ENCODE measurements around the gene SMIM20. TPM values are rescaled to one million over a fixed set of nuclear protein-coding genes. Genes with fewer than 3 reads are reported as not detected.

The SMIM20 gene
- total RNA-seq, 1 donor from 2014 or later = 17.0 TPM

DNA sequence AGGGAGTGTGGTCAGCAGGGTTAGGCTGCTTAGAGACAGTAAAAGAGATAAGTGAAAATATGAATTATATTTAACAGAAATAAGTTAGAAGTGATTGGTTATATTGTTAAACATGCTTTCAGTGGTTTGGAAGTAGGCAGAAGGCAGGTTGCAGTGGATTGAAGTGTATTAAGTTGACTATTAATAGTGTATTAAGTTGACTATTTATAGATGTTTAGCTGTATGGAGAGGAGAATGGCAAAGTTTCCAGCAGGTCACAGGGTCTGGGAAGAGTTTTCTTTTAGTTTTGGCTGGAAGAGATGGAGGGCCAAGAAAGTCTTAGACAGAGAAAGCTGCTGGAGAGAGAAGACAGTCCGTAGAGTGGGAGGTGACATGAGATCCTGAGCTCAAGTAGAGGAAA, 7.9 kb downstream of the SMIM20 start:
- intact Hi-C loops (cut with micrococcal nuclease) = no loop called here
- Mint-ChIP-seq H3K27ac (no peak overlapping the region), H3K4me3 (ENCODE audit: low read depth) (no peak overlapping the region), H3K36me3 (ENCODE audit: low read depth) (peaks cover 8% of the 10 kb centered on the region), H3K9me3 (no peaks in the 10 kb centered on the region), H3K4me1 (ENCODE audit: low read depth) (peaks cover 12% of the 10 kb centered on the region), H3K27me3 (ENCODE audit: low read depth) (no peaks in the 10 kb centered on the region)
- DNase-seq (ENCODE audit: low spot score) = no peak

DNA sequence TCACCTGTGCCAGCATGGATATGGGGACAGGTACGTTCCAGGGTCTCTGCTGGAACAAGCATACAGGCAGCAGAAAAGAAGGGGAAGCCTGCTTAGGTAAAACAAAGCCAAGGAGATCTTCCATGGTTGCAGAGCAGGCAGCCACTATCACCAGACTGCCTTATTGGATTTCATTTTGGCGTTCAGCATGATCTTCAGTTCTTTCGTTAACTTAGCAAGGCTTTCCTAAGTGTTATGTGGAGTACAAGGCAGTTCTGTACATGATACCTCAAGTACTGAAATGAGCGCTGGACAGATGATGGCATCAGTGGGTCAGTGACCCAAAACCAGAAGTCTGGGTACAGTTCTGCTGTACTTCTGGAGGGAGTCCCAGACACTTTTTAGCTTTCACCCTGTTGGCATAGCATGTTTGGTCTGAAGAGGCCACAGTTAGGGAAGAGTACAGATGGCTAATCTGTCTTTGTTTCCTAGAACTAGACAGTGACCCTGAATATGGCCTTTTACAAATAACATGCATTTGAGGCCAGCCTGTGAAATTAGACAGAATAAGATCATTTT, 8.9 kb downstream of the SMIM20 start:
- no peak overlapping the region for H3K4me3 Mint-ChIP-seq (ENCODE audit: low read depth)
- no peaks in the 10 kb centered on the region for H3K9me3 Mint-ChIP-seq
- H3K27ac Mint-ChIP-seq = no peak overlapping the region
- peaks cover 11% of the 10 kb centered on the region for H3K4me1 Mint-ChIP-seq (ENCODE audit: low read depth)
- peaks cover 8% of the 10 kb centered on the region for H3K36me3 Mint-ChIP-seq (ENCODE audit: low read depth)
- no peak for DNase-seq (ENCODE audit: low spot score)
- intact Hi-C loops (cut with micrococcal nuclease) = no loop called here
- H3K27me3 Mint-ChIP-seq (ENCODE audit: low read depth) = no peaks in the 10 kb centered on the region

DNA sequence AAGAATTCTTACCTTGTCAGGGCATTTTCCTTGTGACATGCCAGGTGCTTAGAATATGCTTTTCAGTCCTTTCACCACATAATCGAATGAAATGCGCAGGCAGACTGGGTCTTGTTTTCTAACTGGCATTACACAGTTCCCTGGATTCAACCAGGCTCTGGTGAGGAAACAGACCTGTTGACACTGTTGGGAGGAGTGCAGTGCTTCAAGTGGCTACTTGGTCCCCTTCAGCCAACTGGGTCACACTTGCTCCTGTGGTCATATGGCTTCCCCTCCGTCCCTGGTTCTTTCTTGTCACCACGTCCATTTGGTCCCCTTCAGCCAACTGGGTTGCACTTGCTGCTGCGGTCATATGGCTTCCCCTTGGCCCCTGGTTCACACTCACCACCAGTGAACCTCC, 9.7 kb downstream of the SMIM20 start:
- Mint-ChIP-seq H3K27ac (no peak overlapping the region), H3K4me1 (ENCODE audit: low read depth) (peaks cover 11% of the 10 kb centered on the region)

DNA sequence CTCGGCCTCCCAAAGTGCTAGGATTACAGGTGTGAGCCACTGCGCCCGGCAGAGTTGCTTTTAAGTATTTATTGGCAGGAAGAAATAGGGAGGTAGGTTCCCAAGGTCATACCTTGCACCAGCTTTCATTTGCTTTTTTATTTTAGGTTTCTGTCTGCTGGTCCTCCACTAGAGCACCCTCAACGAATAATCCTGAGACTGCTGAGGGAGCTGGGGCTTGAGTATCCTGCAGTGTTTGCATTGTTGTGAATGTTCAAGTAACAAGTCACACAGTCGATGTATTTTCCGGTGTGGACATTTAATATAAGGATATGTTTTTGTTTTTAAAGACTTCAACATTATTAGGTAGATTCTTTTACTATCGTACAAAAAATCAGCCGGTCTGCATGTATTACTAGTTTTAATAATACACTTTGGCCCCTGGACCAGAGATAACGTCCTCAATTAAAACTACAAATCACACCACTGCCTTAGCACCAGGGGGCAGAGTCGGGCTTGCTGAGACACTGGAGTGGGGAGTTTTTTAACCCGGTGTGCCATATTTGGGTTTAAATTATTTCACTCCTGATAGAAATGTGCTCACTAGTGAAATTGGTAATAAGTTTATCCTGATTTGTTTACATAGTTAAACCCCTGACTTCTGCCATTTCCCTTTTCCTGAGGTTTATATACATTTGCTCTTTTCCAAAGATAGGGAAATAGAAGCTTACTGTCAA, 11.6 kb downstream of the SMIM20 start:
- intact Hi-C loops (cut with micrococcal nuclease) = loop anchor here (5.0 kb wide), 1 partner anchor 62 kb away; no protein-coding TSS in a partner anchor
- H3K27me3 Mint-ChIP-seq (ENCODE audit: low read depth) = no peaks in the 10 kb centered on the region
- H3K4me3 Mint-ChIP-seq (ENCODE audit: low read depth) = no peak overlapping the region
- H3K36me3 Mint-ChIP-seq (ENCODE audit: low read depth) = peaks cover 12% of the 10 kb centered on the region
- peaks cover 14% of the 10 kb centered on the region for H3K4me1 Mint-ChIP-seq (ENCODE audit: low read depth)
- no peak for DNase-seq (ENCODE audit: low spot score)
- no peak overlapping the region for H3K27ac Mint-ChIP-seq
- no peaks in the 10 kb centered on the region for H3K9me3 Mint-ChIP-seq

More for the DNA sequence above, 9.7 kb downstream of the SMIM20 start:
- Mint-ChIP-seq H3K9me3 (no peaks in the 10 kb centered on the region), H3K27me3 (ENCODE audit: low read depth) (no peaks in the 10 kb centered on the region), H3K36me3 (ENCODE audit: low read depth) (peaks cover 8% of the 10 kb centered on the region), H3K4me3 (ENCODE audit: low read depth) (no peak overlapping the region)
- intact Hi-C loops (cut with micrococcal nuclease) = no loop called here
- no peak for DNase-seq (ENCODE audit: low spot score)

DNA sequence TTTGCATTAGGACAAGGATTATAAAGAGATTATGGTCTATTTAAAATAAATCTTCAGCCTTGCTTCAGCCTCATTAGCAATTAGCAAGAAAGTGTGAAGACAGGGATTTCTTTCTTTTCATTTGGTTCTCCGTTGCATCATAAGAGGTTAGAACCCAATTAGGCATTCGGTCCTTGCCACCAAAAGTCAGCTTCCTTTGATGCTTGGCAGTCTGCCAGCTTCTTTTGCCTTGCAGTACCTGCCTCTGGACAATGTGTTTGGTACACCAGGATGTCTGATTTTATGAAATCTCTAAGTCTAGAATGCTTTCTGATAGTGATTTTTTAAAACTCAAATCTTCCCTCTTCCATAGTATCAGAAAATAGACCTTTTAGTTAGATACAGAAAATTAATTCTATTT, 12.4 kb downstream of the SMIM20 start:
- DNase-seq (ENCODE audit: low spot score) = no peak
- intact Hi-C loops (cut with micrococcal nuclease) = loop anchor here (5.0 kb wide), 1 partner anchor 61 kb away; no protein-coding TSS in a partner anchor
- Mint-ChIP-seq H3K27ac (no peak overlapping the region), H3K36me3 (ENCODE audit: low read depth) (peaks cover 6% of the 10 kb centered on the region), H3K4me1 (ENCODE audit: low read depth) (peaks cover 13% of the 10 kb centered on the region), H3K4me3 (ENCODE audit: low read depth) (no peak overlapping the region), H3K9me3 (no peaks in the 10 kb centered on the region), H3K27me3 (ENCODE audit: low read depth) (no peaks in the 10 kb centered on the region)

DNA sequence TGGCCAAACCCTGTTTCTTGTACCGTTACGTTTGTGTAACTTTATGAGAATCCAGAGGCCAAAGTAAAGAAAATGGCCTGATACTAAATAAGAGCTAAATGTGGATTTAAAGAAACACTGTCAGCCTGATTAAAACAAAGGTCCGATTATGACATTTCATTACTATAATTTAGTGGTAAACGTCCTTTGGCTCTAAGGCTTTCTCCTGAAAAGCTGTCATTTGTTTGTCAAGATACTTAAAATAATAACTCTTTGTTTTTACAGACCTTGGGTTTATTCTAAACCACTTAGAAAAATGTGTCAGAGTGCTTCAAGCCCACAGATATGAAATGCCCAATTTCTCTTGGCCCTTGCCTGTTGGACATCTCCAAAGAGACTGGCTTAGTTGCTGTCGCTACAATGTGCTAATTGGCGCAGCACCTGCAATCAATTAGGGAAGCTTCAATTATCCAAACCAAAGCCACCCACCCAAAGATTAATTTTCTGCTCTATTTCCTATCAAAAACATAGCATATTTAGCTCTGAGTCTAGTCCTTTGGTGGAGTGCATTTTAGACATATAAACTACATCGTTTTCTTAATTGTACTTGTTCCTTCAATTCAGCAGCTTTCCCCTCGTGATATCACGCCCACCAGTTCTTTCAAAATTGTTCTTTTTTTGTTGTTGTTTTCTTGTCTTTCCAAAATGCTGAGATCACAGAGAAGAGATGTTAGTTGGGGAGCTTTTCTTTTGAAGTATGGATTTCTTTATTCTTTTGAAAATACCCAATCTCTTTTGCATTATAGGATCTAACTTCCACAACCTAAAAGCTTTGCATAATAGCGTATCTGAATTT, 13.6 kb downstream of the SMIM20 start:
- no peak overlapping the region for H3K4me3 Mint-ChIP-seq (ENCODE audit: low read depth)
- peaks cover 6% of the 10 kb centered on the region for H3K36me3 Mint-ChIP-seq (ENCODE audit: low read depth)
- no peak overlapping the region for H3K27ac Mint-ChIP-seq
- no peak for DNase-seq (ENCODE audit: low spot score)
- H3K4me1 Mint-ChIP-seq (ENCODE audit: low read depth) = peaks cover 8% of the 10 kb centered on the region
- intact Hi-C loops (cut with micrococcal nuclease) = loop anchor here (5.0 kb wide), 1 partner anchor 60 kb away; no protein-coding TSS in a partner anchor
- no peaks in the 10 kb centered on the region for H3K9me3 Mint-ChIP-seq
- no peaks in the 10 kb centered on the region for H3K27me3 Mint-ChIP-seq (ENCODE audit: low read depth)

DNA sequence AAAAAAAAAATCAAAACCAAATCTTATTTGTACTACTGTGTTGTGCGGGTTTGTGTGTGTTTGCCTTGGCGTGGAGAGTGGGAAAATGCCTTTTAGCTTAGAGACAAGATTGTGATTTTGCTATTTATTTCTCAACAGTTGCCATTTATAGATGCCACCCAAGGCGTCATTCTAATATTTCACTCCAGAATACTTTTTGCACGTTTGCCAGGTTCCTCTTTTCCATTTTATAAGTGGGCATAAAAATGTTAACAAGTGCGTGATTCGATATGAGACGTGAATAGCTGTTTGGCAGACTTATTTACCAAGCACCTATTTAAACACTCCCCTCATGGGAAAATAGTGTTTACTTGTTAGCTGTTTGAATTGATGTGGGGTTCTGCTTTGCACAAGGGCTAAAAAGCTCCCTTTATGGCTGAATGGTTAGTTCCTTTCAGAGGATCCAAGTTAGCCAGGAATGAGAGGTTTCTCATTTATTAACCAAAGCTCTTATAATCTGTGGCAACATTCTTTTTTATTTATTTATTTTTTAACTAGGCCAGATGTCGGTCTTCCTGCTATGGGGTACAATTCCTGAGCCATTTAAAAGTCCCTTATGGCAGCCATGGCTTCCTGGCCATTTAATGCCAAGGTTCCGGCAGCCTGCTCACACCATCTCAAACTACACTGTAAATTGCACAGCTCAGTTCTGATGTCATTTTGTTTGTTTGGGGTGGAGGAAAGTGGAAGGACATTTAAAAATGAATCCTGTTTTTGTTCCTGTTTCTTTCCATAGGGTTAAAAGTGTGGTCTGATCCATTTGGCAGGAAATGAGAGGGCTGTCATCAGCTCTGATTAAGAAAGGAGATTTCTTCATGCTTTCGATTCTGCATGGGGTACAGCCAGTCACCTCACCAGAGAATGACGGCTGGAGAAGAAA, 14.6 kb downstream of the SMIM20 start:
- Mint-ChIP-seq H3K4me1 (ENCODE audit: low read depth) (peaks cover 8% of the 10 kb centered on the region), H3K36me3 (ENCODE audit: low read depth) (peaks cover 6% of the 10 kb centered on the region), H3K4me3 (ENCODE audit: low read depth) (no peak overlapping the region), H3K9me3 (no peaks in the 10 kb centered on the region), H3K27me3 (ENCODE audit: low read depth) (no peaks in the 10 kb centered on the region), H3K27ac (no peak overlapping the region)
- intact Hi-C loops (cut with micrococcal nuclease) = loop anchor here (5.0 kb wide), 1 partner anchor 59 kb away; no protein-coding TSS in a partner anchor
- no peak for DNase-seq (ENCODE audit: low spot score)

DNA sequence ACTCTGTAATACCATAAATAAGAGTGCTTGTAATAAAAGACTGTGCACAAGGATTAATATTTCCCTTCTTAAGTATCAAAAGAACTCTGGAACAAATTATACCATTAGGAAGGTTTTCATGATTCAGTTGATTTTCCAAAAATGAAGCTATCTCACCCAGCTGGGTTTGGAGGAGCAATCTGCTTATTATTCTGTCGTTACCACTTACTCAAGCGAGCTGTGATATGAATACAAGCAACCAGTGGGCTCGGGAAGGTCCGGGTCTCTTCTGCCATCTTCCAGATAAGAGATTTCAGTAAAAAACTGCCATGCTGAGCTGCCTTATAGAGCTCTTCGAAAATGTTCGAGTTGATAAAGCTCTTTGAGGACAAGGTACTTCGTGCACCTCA, 15.3 kb downstream of the SMIM20 start:
- intact Hi-C loops (cut with micrococcal nuclease) = loop anchor here (5.0 kb wide), 1 partner anchor 58 kb away; no protein-coding TSS in a partner anchor
- H3K27ac Mint-ChIP-seq = no peak overlapping the region
- H3K9me3 Mint-ChIP-seq = no peaks in the 10 kb centered on the region
- no peak overlapping the region for H3K4me3 Mint-ChIP-seq (ENCODE audit: low read depth)
- H3K36me3 Mint-ChIP-seq (ENCODE audit: low read depth) = peaks cover 6% of the 10 kb centered on the region
- H3K27me3 Mint-ChIP-seq (ENCODE audit: low read depth) = no peaks in the 10 kb centered on the region
- no peak for DNase-seq (ENCODE audit: low spot score)
- peaks cover 8% of the 10 kb centered on the region for H3K4me1 Mint-ChIP-seq (ENCODE audit: low read depth)

DNA sequence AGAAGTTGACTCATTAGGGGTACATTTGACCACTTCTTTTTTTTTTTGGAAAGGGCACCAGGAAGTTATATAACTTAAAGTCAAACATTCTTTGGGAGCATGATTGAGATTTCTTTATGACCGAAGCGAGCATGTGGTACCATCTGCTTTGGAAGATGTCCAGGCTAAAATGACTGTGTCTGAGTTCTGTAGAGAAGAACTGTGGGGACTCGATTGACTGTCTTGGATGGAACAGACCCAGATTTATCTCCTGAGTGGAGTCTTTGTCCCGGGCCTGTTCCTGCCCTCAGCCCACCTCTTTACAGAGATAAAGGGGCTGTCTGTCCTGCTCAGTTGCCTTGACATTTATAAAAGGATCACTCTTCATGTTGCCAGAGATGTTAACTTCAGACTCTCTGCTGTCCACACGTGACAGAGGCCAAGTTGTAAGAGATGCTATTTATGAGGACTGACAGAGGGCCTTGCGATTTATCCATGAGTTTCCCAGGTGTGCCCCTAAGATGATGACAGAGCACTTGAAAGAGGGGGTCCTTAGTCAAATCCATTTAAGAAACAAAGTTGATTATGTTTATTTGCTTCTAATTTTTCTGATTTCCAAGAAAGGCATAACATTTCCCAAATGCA, 16.8 kb downstream of the SMIM20 start:
- Mint-ChIP-seq H3K27ac (no peak overlapping the region), H3K27me3 (ENCODE audit: low read depth) (no peaks in the 10 kb centered on the region), H3K36me3 (ENCODE audit: low read depth) (peaks cover 6% of the 10 kb centered on the region), H3K4me3 (ENCODE audit: low read depth) (no peak overlapping the region), H3K9me3 (no peaks in the 10 kb centered on the region), H3K4me1 (ENCODE audit: low read depth) (peaks cover 8% of the 10 kb centered on the region)
- DNase-seq (ENCODE audit: low spot score) = no peak
- intact Hi-C loops (cut with micrococcal nuclease) = no loop called here

DNA sequence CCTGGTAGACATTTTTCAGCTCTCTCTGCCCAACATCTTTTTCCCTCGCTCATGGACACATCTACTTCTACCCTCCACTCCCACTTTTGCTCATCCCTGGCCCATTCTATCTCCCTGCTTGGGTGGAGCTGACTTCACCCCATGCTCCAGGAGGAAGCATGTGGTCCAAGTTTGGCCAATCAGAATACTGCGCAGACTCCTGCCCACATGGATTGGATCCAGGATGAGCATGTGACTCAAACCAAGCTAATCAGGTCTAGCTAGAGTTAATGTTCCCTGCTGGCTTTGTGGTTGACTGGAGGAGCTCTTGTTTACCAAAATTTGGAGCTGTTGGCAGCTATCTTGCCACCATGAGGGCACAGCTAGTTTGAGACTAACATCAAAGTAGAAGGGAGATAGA, 22.7 kb downstream of the SMIM20 start:
- Mint-ChIP-seq H3K36me3 (ENCODE audit: low read depth) (peaks cover 15% of the 10 kb centered on the region), H3K9me3 (peaks cover 8% of the 10 kb centered on the region), H3K27ac (no peak overlapping the region), H3K27me3 (ENCODE audit: low read depth) (no peaks in the 10 kb centered on the region), H3K4me3 (ENCODE audit: low read depth) (no peak overlapping the region), H3K4me1 (ENCODE audit: low read depth) (peaks cover 27% of the 10 kb centered on the region)
- intact Hi-C loops (cut with micrococcal nuclease) = loop anchor here (5.0 kb wide), 1 partner anchor 261 kb away; no protein-coding TSS in a partner anchor
- DNase-seq (ENCODE audit: low spot score) = no peak

DNA sequence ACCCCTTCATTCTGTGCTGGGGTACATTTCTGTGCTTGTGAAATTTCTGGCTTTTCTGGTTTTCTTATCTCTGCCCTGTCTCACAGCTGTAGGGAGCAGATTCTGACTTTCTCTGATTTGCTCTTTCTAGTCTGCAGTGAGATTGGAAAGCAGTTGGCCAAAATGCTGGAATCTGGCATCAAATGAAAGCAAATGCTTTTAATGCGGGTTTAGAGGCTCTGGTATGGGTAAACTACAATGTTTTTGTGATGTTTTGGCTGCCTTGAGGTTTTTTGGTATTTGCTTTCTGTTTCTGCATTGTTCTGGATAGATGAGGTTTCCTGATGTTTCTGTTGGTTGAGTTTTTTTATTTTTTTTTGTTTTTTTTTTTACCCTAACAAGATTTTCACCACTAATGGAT, 23.8 kb downstream of the SMIM20 start:
- no peak for DNase-seq (ENCODE audit: low spot score)
- Mint-ChIP-seq H3K36me3 (ENCODE audit: low read depth) (peaks cover 15% of the 10 kb centered on the region), H3K4me1 (ENCODE audit: low read depth) (peaks cover 34% of the 10 kb centered on the region), H3K27me3 (ENCODE audit: low read depth) (no peaks in the 10 kb centered on the region), H3K27ac (peak overlapping the region; percentile 96), H3K9me3 (peaks cover 8% of the 10 kb centered on the region), H3K4me3 (ENCODE audit: low read depth) (peak overlapping the region; percentile 0)
- intact Hi-C loops (cut with micrococcal nuclease) = loop anchor here (1.0 to 5.0 kb wide), 5 partner anchors 24 to 260 kb away; partner anchors contain the start of genes SEL1L3 and SMIM20
